ENCODE results near the gene GPR45.

GPR45 gene

GRCh38 chr2:105237045-105237765 is 4.3 kb upstream of the GPR45 start:
- H4K20me1 ChIP-seq (ENCODE audit: low read depth, low read length) = no peaks in the 10 kb centered on the region
- no peaks in the 10 kb centered on the region for H3K27me3 ChIP-seq (ENCODE audit: low read length)
- TF ChIP-seq CTCF (IDR thresholded peaks at IDR 0.05; ENCODE audit: insufficient read depth, low read length, poor library complexity, severe bottlenecking) (no peak), EZH2phosphoT487 (conservative IDR thresholded peaks at IDR 0.05; ENCODE audit: low read length) (no peak)
- H3K27ac ChIP-seq (ENCODE audit: low read depth, low read length) = no peak overlapping the region
- no peaks in the 10 kb centered on the region for H3K9me3 ChIP-seq (ENCODE audit: insufficient read depth, low read length)
- H3K9me2 ChIP-seq (replicated peaks; ENCODE audit: insufficient read depth, low read length) = no peaks in the 10 kb centered on the region
- H3K9ac ChIP-seq (ENCODE audit: low read length) = no peak overlapping the region
- H3K4me3 ChIP-seq (ENCODE audit: insufficient read depth, low read length, poor library complexity, severe bottlenecking) = no peak overlapping the region
- no peaks in the 10 kb centered on the region for H3K36me3 ChIP-seq (ENCODE audit: low read length)
- no peaks in the 10 kb centered on the region for H3F3A ChIP-seq (ENCODE audit: insufficient read depth)
- H3K4me2 ChIP-seq (ENCODE audit: low read depth, low read length, poor library complexity, severe bottlenecking) = no peak overlapping the region
- H2AFZ ChIP-seq (ENCODE audit: low read depth, low read length, severe bottlenecking) = peak overlapping the region; percentile 56
- H3K79me2 ChIP-seq (ENCODE audit: insufficient read depth, low read length) = no peaks in the 10 kb centered on the region

- no peak overlapping the region for H3K4me3 ChIP-seq (ENCODE audit: insufficient read depth, low read length, poor library complexity, severe bottlenecking)
- H3K79me2 ChIP-seq (ENCODE audit: insufficient read depth, low read length) = no peaks in the 10 kb centered on the region
- no peak overlapping the region for H3K9ac ChIP-seq (ENCODE audit: low read length)
- H3K27me3 ChIP-seq (ENCODE audit: low read length) = no peaks in the 10 kb centered on the region
- no peak for TF ChIP-seq EZH2phosphoT487 (conservative IDR thresholded peaks at IDR 0.05; ENCODE audit: low read length)
- TF ChIP-seq CTCF (IDR thresholded peaks at IDR 0.05; ENCODE audit: insufficient read depth, low read length, poor library complexity, severe bottlenecking) = no peak
- H3K9me3 ChIP-seq (ENCODE audit: insufficient read depth, low read length) = no peaks in the 10 kb centered on the region
- H3K4me2 ChIP-seq (ENCODE audit: low read depth, low read length, poor library complexity, severe bottlenecking) = no peak overlapping the region
- no peak overlapping the region for H3K27ac ChIP-seq (ENCODE audit: low read depth, low read length)
- H3K36me3 ChIP-seq (ENCODE audit: low read length) = no peaks in the 10 kb centered on the region
- H4K20me1 ChIP-seq (ENCODE audit: low read depth, low read length) = no peaks in the 10 kb centered on the region
- H3K9me2 ChIP-seq (replicated peaks; ENCODE audit: insufficient read depth, low read length) = no peaks in the 10 kb centered on the region
- no peaks in the 10 kb centered on the region for H3F3A ChIP-seq (ENCODE audit: insufficient read depth)
- H2AFZ ChIP-seq (ENCODE audit: low read depth, low read length, severe bottlenecking) = no peak overlapping the region
These were observed 2.8 kb upstream of the GPR45 start for GRCh38 chr2:105238664-105239240.

GRCh38 chr2:105239924-105240323 is 1.6 kb upstream of the GPR45 start:
- Histone ChIP-seq H3K9ac (ENCODE audit: low read length) (no peak overlapping the region), H3K79me2 (ENCODE audit: insufficient read depth, low read length) (no peaks in the 10 kb centered on the region), H3K27me3 (ENCODE audit: low read length) (no peaks in the 10 kb centered on the region), H3K9me3 (ENCODE audit: insufficient read depth, low read length) (no peaks in the 10 kb centered on the region), H2AFZ (ENCODE audit: low read depth, low read length, severe bottlenecking) (no peak overlapping the region), H3K4me2 (ENCODE audit: low read depth, low read length, poor library complexity, severe bottlenecking) (no peak overlapping the region), H3K4me3 (ENCODE audit: insufficient read depth, low read length, poor library complexity, severe bottlenecking) (no peak overlapping the region), H3F3A (ENCODE audit: insufficient read depth) (no peaks in the 10 kb centered on the region), H4K20me1 (ENCODE audit: low read depth, low read length) (no peaks in the 10 kb centered on the region), H3K27ac (ENCODE audit: low read depth, low read length) (no peak overlapping the region), H3K9me2 (replicated peaks; ENCODE audit: insufficient read depth, low read length) (no peaks in the 10 kb centered on the region), H3K36me3 (ENCODE audit: low read length) (no peaks in the 10 kb centered on the region)
- TF ChIP-seq EZH2phosphoT487 (conservative IDR thresholded peaks at IDR 0.05; ENCODE audit: low read length) = no peak
- no peak for TF ChIP-seq CTCF (IDR thresholded peaks at IDR 0.05; ENCODE audit: insufficient read depth, low read length, poor library complexity, severe bottlenecking)
